ENCODE measurements around the gene LAPTM5. TPM values are rescaled to one million over a fixed set of nuclear protein-coding genes. Genes with fewer than 3 reads are reported as not detected.

Gene LAPTM5
- total and polyA plus RNA-seq, 10 of the 15 experiments (the other 5 are each of a cell fraction or from before 2014, with no cell fraction given), result 24.1 to 1,034 (median 687) TPM

DNA sequence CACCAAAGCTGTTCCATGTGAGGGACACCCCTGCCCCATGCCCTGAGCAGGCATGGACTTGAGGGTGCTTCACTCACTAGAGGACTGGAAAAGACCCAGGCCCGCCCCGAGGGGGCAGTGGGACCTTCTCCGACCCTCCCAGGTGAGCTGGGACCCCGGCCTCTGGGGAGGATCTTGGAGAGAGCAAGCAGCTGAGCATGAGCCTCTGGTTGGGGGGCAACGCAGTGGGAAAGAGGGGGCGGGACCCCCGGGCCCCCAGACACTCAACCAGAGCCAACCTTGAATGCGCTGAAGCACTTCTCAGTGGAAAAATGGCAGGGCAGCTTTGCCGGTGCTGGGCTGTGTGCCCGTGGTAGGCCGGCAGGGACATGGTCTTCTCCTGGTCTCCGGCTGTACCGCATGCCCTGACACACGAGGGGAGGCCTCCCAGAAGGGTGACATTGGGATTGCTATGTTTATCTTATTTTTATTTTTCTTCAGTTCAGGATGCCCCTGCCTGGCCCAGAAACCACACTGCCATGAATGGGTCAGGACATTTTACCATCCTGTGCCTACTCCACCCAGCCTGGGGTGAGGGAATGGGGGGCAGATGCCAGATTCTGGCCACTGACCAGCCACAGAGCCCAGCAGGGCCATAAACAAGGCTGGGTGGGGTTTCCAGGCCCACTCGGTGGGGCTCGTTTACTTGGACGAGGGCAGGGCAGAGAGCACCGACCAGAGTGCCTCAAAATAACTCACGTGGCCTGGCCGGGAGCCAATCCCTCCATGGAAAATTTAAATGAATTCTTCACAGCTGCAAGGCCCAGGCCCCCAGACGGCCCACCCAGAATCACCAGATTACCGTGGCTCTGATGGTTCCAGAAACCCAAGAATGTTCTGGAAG, 17.2 kb upstream of the LAPTM5 start:
- DNase-seq (ENCODE audit: low read depth, low spot score) (no peak), FAIRE-seq (no peak), ATAC-seq (no peak)
- ChIA-PET SMC1A (ENCODE audit: uncharacterized antibody, unreplicated experiment) (interaction anchor here (1.0 to 5.2 kb wide), 5 partner anchors 8 to 55 kb away, joined by 3 to 26 read pairs (median 5); no protein-coding TSS in a partner anchor), CTCF (interaction anchor here (1.2 to 4.2 kb wide), 2 partner anchors 50 to 55 kb away, joined by 3 to 22 read pairs; no protein-coding TSS in a partner anchor), RAD21 (ENCODE audit: unreplicated experiment) (interaction anchor here (1.6 to 4.8 kb wide), 2 partner anchors 13 to 55 kb away, joined by 7 to 18 read pairs; no protein-coding TSS in a partner anchor), POLR2A (interaction anchor here (0.6 to 2.4 kb wide), 7 partner anchors 9 to 56 kb away, joined by 3 to 10 read pairs (median 4); no protein-coding TSS in a partner anchor)
- H3K79me2 ChIP-seq (ENCODE audit: control insufficient read depth, insufficient read depth, low read length), result no peaks in the 10 kb centered on the region; the same call in none of the 2 replicates
- intact Hi-C loops (cut with micrococcal nuclease; ENCODE audit: unreplicated experiment), result loop anchor here (5.0 kb wide), 1 partner anchor 32 kb away; no protein-coding TSS in a partner anchor
- H3K27me3 ChIP-seq (replicated peaks in 1 of 2; ENCODE audit: control insufficient read depth in 2 of 2, insufficient read depth in 2 of 2, low read length in 1 of 2), result no peaks in the 10 kb centered on the region
- no peaks in the 10 kb centered on the region for H4K20me1 ChIP-seq (ENCODE audit: control insufficient read depth, insufficient read depth)
- H3K36me3 ChIP-seq (ENCODE audit: control insufficient read depth in 2 of 2, insufficient read depth in 2 of 2, low read length in 1 of 2), result no peaks in the 10 kb centered on the region
- H3K27ac ChIP-seq (ENCODE audit: control insufficient read depth, insufficient read depth), result no peak overlapping the region
- BruUV-seq (replicated peaks), result no TSS peak
- in situ Hi-C loops (cut with MboI), result loop anchor here (10.0 kb wide), 1 partner anchor 50 kb away; the partner anchor contains the start of gene MATN1
- H2AFZ ChIP-seq (ENCODE audit: control insufficient read depth, low read depth, low read length), result no peak overlapping the region
- TF ChIP-seq SUPT20H (IDR thresholded peaks at IDR 0.05; ENCODE audit: borderline replicate concordance, control insufficient read depth, low read depth, low read length) (no peak), HCFC1 (IDR thresholded peaks at IDR 0.05; ENCODE audit: low read length) (no peak), ZNF217 (IDR thresholded peaks at IDR 0.05) (no peak), DPF2 (IDR thresholded peaks at IDR 0.05) (no peak), CBFB (IDR thresholded peaks at IDR 0.05; ENCODE audit: low read depth) (no peak), NFXL1 (IDR thresholded peaks at IDR 0.05; ENCODE audit: borderline replicate concordance) (no peak), CBX5 (IDR thresholded peaks at IDR 0.05; ENCODE audit: low read depth) (no peak), NR2C1 (IDR thresholded peaks at IDR 0.05) (no peak), ESRRA (IDR thresholded peaks at IDR 0.05; ENCODE audit: low read length) (no peak)
- TF ChIP-seq, protein P1, sequence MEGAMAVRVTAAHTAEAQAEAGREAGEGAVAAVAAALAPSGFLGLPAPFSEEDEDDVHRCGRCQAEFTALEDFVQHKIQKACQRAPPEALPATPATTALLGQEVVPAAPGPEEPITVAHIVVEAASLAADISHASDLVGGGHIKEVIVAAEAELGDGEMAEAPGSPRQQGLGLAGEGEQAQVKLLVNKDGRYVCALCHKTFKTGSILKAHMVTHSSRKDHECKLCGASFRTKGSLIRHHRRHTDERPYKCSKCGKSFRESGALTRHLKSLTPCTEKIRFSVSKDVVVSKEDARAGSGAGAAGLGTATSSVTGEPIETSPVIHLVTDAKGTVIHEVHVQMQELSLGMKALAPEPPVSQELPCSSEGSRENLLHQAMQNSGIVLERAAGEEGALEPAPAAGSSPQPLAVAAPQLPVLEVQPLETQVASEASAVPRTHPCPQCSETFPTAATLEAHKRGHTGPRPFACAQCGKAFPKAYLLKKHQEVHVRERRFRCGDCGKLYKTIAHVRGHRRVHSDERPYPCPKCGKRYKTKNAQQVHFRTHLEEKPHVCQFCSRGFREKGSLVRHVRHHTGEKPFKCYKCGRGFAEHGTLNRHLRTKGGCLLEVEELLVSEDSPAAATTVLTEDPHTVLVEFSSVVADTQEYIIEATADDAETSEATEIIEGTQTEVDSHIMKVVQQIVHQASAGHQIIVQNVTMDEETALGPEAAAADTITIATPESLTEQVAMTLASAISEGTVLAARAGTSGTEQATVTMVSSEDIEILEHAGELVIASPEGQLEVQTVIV (IDR thresholded peaks at IDR 0.05; ENCODE audit: borderline replicate concordance, partially characterized antibody), result no peak
- TF ChIP-seq, protein P2, sequence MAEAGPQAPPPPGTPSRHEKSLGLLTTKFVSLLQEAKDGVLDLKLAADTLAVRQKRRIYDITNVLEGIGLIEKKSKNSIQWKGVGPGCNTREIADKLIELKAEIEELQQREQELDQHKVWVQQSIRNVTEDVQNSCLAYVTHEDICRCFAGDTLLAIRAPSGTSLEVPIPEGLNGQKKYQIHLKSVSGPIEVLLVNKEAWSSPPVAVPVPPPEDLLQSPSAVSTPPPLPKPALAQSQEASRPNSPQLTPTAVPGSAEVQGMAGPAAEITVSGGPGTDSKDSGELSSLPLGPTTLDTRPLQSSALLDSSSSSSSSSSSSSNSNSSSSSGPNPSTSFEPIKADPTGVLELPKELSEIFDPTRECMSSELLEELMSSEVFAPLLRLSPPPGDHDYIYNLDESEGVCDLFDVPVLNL (IDR thresholded peaks at IDR 0.05; ENCODE audit: low read depth, low read length), result no peak
- H3K4me1 ChIP-seq (ENCODE audit: control insufficient read depth, insufficient read depth, low read length), result peaks cover 16% of the 10 kb centered on the region
- H3K4me2 ChIP-seq (ENCODE audit: control insufficient read depth, insufficient read depth), result no peak overlapping the region
- no peaks in the 10 kb centered on the region for H3K9me3 ChIP-seq (replicated peaks; ENCODE audit: control insufficient read depth, insufficient read depth, low read length)
- H3K4me3 ChIP-seq, result no peak overlapping the region
- 59% methylated on average over 22 of the region's 22 CpGs for WGBS (ENCODE audit: insufficient coverage, insufficient replicate concordance, low lambda C conversion rate, missing lambda C conversion rate)
- H3K9ac ChIP-seq (ENCODE audit: control insufficient read depth, insufficient read depth, low read length), result no peak overlapping the region

Data from GM12878 (cell line).